B cell (primary cell): ENCODE data around the gene SLC39A1. TPM values are rescaled to one million over a fixed set of nuclear protein-coding genes. Genes with fewer than 3 reads are reported as not detected.
A peak's percentile ranks its signal among the peaks of the same experiment; 100 is the strongest.

Source experiments
- ATAC-seq: fragments of 200-7000 bp; cut with Tn5 transposase; one replicate; pipeline ENCODE4 v1.10.0; 2021; ENCODE audit warnings: low read depth, mild to moderate bottlenecking, moderate number of reproducible peaks, moderate library complexity
- CTCF ChIA-PET: fragments of 350-600 bp; sonication (Branson Sonifier 250); formaldehyde crosslinking; loops from one replicate; lab custom pipeline; 2021; ENCODE audit warnings: antibody characterized with exemption, inconsistent platforms; lab: Charles Lee
- POLR2A ChIA-PET: fragments of 350-600 bp; sonication (Branson Sonifier 250); formaldehyde crosslinking; loops from one replicate; lab custom pipeline; 2021; ENCODE audit warnings: antibody characterized with exemption; lab: Charles Lee
- DNase-seq: peaks from one replicate; pipeline ENCODE4 v3.0.0; 2013
- H2AFZ ChIP-seq: 2 replicates; pipeline ENCODE4 v1.6.1; 2012; ENCODE audit warnings: mild to moderate bottlenecking, low read depth, low read length; ENCODE audit not compliant: insufficient read depth, poor library complexity, severe bottlenecking
- H3K27ac ChIP-seq, 2 donors: 1 replicate in 1 of 2; 2 replicates in 1 of 2; pipeline ENCODE4 v1.5.1; 2012 to 2013; ENCODE audit warnings: low read length in 2 of 2, mild to moderate bottlenecking in 2 of 2, moderate library complexity in 1 of 2
- H3K27me3 ChIP-seq, 4 experiments: fragments of 200-600 bp in 1 of 4; sonication (generic) in 1 of 4; replicated peaks in 1 of 4; 1 replicate in 2 of 4; 2 replicates in 2 of 4; pipeline versions ENCODE4 v1.6.1 to v1.7.0; 2013 to 2016; ENCODE audit warnings: low read length in 3 of 4, mild to moderate bottlenecking in 2 of 4, mixed read lengths in 1 of 4, moderate library complexity in 1 of 4; ENCODE audit not compliant: insufficient read depth in 4 of 4, control insufficient read depth in 3 of 4; ENCODE audit errors: control extremely low read depth in 1 of 4
- H3K36me3 ChIP-seq, 2 experiments: replicated peaks in 1 of 2; 1 replicate in 1 of 2; 2 replicates in 1 of 2; pipeline versions ENCODE4 v1.6.1 to v1.7.1; 2013; ENCODE audit warnings: low read length in 1 of 2; ENCODE audit not compliant: insufficient read depth in 2 of 2, control insufficient read depth in 1 of 2; ENCODE audit errors: control extremely low read depth in 1 of 2, extremely low read depth in 1 of 2
- H3K4me1 ChIP-seq, 2 donors: fragments of 200-600 bp in 1 of 2; sonication (generic) in 1 of 2; 1 replicate in 1 of 2; 2 replicates in 1 of 2; pipeline versions ENCODE4 v1.5.1 to v1.6.1; 2013 to 2017; ENCODE audit warnings: low read length in 2 of 2; ENCODE audit not compliant: control insufficient read depth in 2 of 2, insufficient read depth in 2 of 2
- H3K4me2 ChIP-seq: replicated peaks from 2 replicates; pipeline ENCODE3; 2012; ENCODE audit warnings: mild to moderate bottlenecking, low read depth, low read length; ENCODE audit not compliant: poor library complexity, severe bottlenecking
- H3K4me3 ChIP-seq, 5 experiments: fragments of 200-600 bp in 1 of 5; sonication (generic) in 1 of 5; 1 replicate in 3 of 5; 2 replicates in 2 of 5; pipeline versions ENCODE4 v1.5.1 to v1.7.0; 2011 to 2016; ENCODE audit warnings: low read length in 4 of 5, mild to moderate bottlenecking in 4 of 5, low read depth in 2 of 5, control low read depth in 1 of 5, moderate library complexity in 1 of 5; ENCODE audit not compliant: insufficient read depth in 1 of 5; ENCODE audit errors: control extremely low read depth in 1 of 5, extremely low read depth in 1 of 5
- H3K79me2 ChIP-seq: fragments of 200-600 bp; sonication (generic); one replicate; pipeline ENCODE4 v1.6.0; 2016; ENCODE audit warnings: low read length; ENCODE audit not compliant: control insufficient read depth, insufficient read depth
- H3K9ac ChIP-seq: fragments of 200-600 bp; sonication (generic); 2 replicates; pipeline ENCODE4 v1.6.1; 2017; ENCODE audit warnings: mild to moderate bottlenecking, low read length, moderate library complexity
- H3K9me3 ChIP-seq, 3 donors: one replicate each; pipeline versions ENCODE4 v1.6.1 to v1.7.1; 2013; ENCODE audit warnings: low read length in 2 of 3; ENCODE audit not compliant: control insufficient read depth in 2 of 3, insufficient read depth in 1 of 3; ENCODE audit errors: control extremely low read depth in 1 of 3
- H4K20me1 ChIP-seq: 2 replicates; pipeline ENCODE4 v1.6.0; 2012; ENCODE audit warnings: mild to moderate bottlenecking, low read length; ENCODE audit not compliant: insufficient read depth, control insufficient read depth, poor library complexity, severe bottlenecking
- H3K27ac Mint-ChIP-seq: one replicate; pipeline ENCODE4 v1.8.0; 2021; ENCODE audit warnings: mixed read lengths
- H3K27me3 Mint-ChIP-seq: one replicate; pipeline ENCODE4 v1.8.0; 2021; ENCODE audit warnings: mixed read lengths
- H3K4me1 Mint-ChIP-seq: one replicate; pipeline ENCODE4 v1.8.0; 2021; ENCODE audit warnings: mixed read lengths
- H3K4me3 Mint-ChIP-seq: one replicate; pipeline ENCODE4 v1.8.0; 2021; ENCODE audit warnings: mixed read lengths
- H3K9me3 Mint-ChIP-seq: one replicate; pipeline ENCODE4 v1.8.0; 2022; ENCODE audit warnings: mixed read lengths; ENCODE audit not compliant: insufficient read depth
- EZH2 ChIP-seq: IDR thresholded peaks from 2 replicates; pipeline ENCODE4 v1.6.1; 2012; ENCODE audit warnings: borderline replicate concordance, low read depth, mild to moderate bottlenecking, moderate library complexity, low read length; ENCODE audit not compliant: insufficient read depth, poor library complexity, severe bottlenecking
- WGBS: methylation state at CpG from one replicate; pipeline ENCODE4 v1.1.5; 2013; ENCODE audit warnings: missing lambda C conversion rate; ENCODE audit not compliant: insufficient coverage; 5-methylcytosine and 5-hydroxymethylcytosine counted together
- intact Hi-C: fragments of 100-400 bp; cut with micrococcal nuclease; formaldehyde crosslinking; loops from one replicate; pipeline ENCODE4 v1.10.0; 2022
- polyA plus RNA-seq: library from polyadenylated mRNA; depleted of rRNA; stranded (reverse); fragments of >200 nt; gene quantifications from 2 replicates; pipeline ENCODE4 v1.2.3, GENCODE V29; 2012
- total RNA-seq, 2 donors: library from RNA; stranded (reverse); fragments of 120-200 nt in 1 of 2; gene quantifications; 1 replicate in 1 of 2; 2 replicates in 1 of 2; pipeline versions ENCODE4 v1.2.3 to v1.2.4, GENCODE V29; 2013 to 2022
- TF ChIP-seq, protein P1 (sequence below): fragments of 200-600 bp; IDR thresholded peaks from one replicate; pipeline ENCODE4 v1.8.0; 2022; ENCODE audit warnings: antibody characterized with exemption, mild to moderate bottlenecking

Gene SLC39A1
- total and polyA plus RNA-seq, 2 donors (not counting 1 experiment from before 2014, with no cell fraction given), result 19.3 to 28.1 TPM

- ChIA-PET POLR2A (interaction anchor here (0.6 to 6.5 kb wide), 4 partner anchors 24 to 56 kb away, joined by 6 to 124 read pairs (median 8); partner anchors contain the start of genes CRTC2, DENND4B and JTB), CTCF (interaction anchor here (0.6 to 5.2 kb wide), 10 partner anchors 21 to 125 kb away, joined by 3 to 43 read pairs (median 6); partner anchors contain the start of genes CREB3L4, DENND4B and RAB13)
- Histone ChIP-seq H3K4me3 (peak overlapping the region; percentile 69 to 85 (median 81)), H3K27me3 (no peaks in the 10 kb centered on the region), H3K9me3 (no peaks in the 10 kb centered on the region), H3K4me1 (peaks cover 37 to 39% of the 10 kb centered on the region in 2 donors), H3K27ac (peak overlapping the region; percentile 20 to 91), H3K4me2 (peak overlapping the region; percentile 92), H3K36me3 (peaks cover 0 to 11% of the 10 kb centered on the region in 2 experiments), H3K9ac (peak overlapping the region; percentile 73), H2AFZ (peak overlapping the region; percentile 67), H4K20me1 (peaks cover 50% of the 10 kb centered on the region), H3K79me2 (peaks cover 72% of the 10 kb centered on the region)
- H3K4me1 Mint-ChIP-seq, result peaks cover 50% of the 10 kb centered on the region
- no peaks in the 10 kb centered on the region for H3K9me3 Mint-ChIP-seq
- DNase-seq (no peak), ATAC-seq (no peak)
- 5% methylated on average over 7 of the region's 10 CpGs for WGBS
- peak overlapping the region; percentile 95 for H3K4me3 Mint-ChIP-seq
- no peak for TF ChIP-seq EZH2
- TF ChIP-seq, protein P1, sequence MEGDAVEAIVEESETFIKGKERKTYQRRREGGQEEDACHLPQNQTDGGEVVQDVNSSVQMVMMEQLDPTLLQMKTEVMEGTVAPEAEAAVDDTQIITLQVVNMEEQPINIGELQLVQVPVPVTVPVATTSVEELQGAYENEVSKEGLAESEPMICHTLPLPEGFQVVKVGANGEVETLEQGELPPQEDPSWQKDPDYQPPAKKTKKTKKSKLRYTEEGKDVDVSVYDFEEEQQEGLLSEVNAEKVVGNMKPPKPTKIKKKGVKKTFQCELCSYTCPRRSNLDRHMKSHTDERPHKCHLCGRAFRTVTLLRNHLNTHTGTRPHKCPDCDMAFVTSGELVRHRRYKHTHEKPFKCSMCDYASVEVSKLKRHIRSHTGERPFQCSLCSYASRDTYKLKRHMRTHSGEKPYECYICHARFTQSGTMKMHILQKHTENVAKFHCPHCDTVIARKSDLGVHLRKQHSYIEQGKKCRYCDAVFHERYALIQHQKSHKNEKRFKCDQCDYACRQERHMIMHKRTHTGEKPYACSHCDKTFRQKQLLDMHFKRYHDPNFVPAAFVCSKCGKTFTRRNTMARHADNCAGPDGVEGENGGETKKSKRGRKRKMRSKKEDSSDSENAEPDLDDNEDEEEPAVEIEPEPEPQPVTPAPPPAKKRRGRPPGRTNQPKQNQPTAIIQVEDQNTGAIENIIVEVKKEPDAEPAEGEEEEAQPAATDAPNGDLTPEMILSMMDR, result no peak
- H3K27ac Mint-ChIP-seq, result peak overlapping the region; percentile 89
- no peaks in the 10 kb centered on the region for H3K27me3 Mint-ChIP-seq
- intact Hi-C loops, result loop anchor here (2.0 to 5.0 kb wide), 7 partner anchors 39 to 706 kb away; partner anchors contain the start of genes ILF2, JTB, RAB13 and UBAP2L
These were observed 41.6 kb downstream of the SLC39A1 start for GRCh38 chr1:153921803-153922075.

- peak overlapping the region; percentile 92 for H3K4me2 ChIP-seq
- Mint-ChIP-seq H3K4me3 (peak overlapping the region; percentile 95), H3K9me3 (no peaks in the 10 kb centered on the region), H3K4me1 (peaks cover 52% of the 10 kb centered on the region), H3K27ac (peak overlapping the region; percentile 89), H3K27me3 (no peaks in the 10 kb centered on the region)
- peaks cover 37 to 39% of the 10 kb centered on the region in 2 donors for H3K4me1 ChIP-seq
- peaks cover 77% of the 10 kb centered on the region for H3K79me2 ChIP-seq
- H3K27me3 ChIP-seq, result no peaks in the 10 kb centered on the region
- ChIA-PET CTCF (interaction anchor here (0.6 to 5.2 kb wide), 8 partner anchors 24 to 124 kb away, joined by 3 to 43 read pairs (median 6); partner anchors contain the start of genes CREB3L4, DENND4B and RAB13), POLR2A (interaction anchor here (1.9 to 6.5 kb wide), 3 partner anchors 24 to 56 kb away, joined by 6 to 124 read pairs (median 8); partner anchors contain the start of genes CRTC2, DENND4B and JTB)
- TF ChIP-seq EZH2, result no peak
- TF ChIP-seq, protein P1, result no peak
- H2AFZ ChIP-seq, result peak overlapping the region; percentile 67
- peaks cover 0 to 14% of the 10 kb centered on the region in 2 experiments for H3K36me3 ChIP-seq
- WGBS, result 19% methylated on average over 2 of the region's 3 CpGs
- peaks cover 50% of the 10 kb centered on the region for H4K20me1 ChIP-seq
- DNase-seq, result no peak
- no peak for ATAC-seq
- intact Hi-C loops, result loop anchor here (5.0 kb wide), 2 partner anchors 39 to 706 kb away; no protein-coding TSS in a partner anchor
- peak overlapping the region in 1 of 2 donors; percentile 91 for H3K27ac ChIP-seq
- H3K9me3 ChIP-seq, result no peaks in the 10 kb centered on the region
- peak overlapping the region; percentile 69 to 85 (median 81) for H3K4me3 ChIP-seq
- peak overlapping the region; percentile 73 for H3K9ac ChIP-seq
These were observed 42.1 kb downstream of the SLC39A1 start for GRCh38 chr1:153921080-153921802.
